Karpas-422 (cell line): ENCODE measurements around the gene IFNL2. TPM values are rescaled to one million over a fixed set of nuclear protein-coding genes. Genes with fewer than 3 reads are reported as not detected.
"Not testable (repeated sequence)": the region's sequence is repeated elsewhere in the genome, so short reads cannot be mapped to it uniquely, and the experiment has no call there.

Experiments
- DNase-seq: peaks from one replicate; pipeline ENCODE4 v3.0.0-alpha.2; 2015
- H2AFZ ChIP-seq: fragments of 200-600 bp; sonication (generic); 2 replicates; pipeline ENCODE4 v1.6.1; 2014; ENCODE audit warnings: antibody characterized with exemption, low read length, mixed read lengths
- H3K27ac ChIP-seq: fragments of 200-600 bp; sonication (generic); 2 replicates; pipeline ENCODE4 v1.5.1; 2014; ENCODE audit warnings: mild to moderate bottlenecking, low read length, moderate library complexity
- H3K27me3 ChIP-seq: fragments of 200-600 bp; sonication (generic); 2 replicates; pipeline ENCODE4 v1.6.1; 2014; ENCODE audit warnings: low read length, mixed read lengths
- H3K36me3 ChIP-seq: fragments of 200-600 bp; sonication (generic); 2 replicates; pipeline ENCODE4 v1.6.1; 2014; ENCODE audit warnings: low read length, mixed read lengths; ENCODE audit not compliant: insufficient read depth
- H3K4me1 ChIP-seq: fragments of 200-600 bp; sonication (generic); 2 replicates; pipeline ENCODE4 v1.6.1; 2014; ENCODE audit warnings: mild to moderate bottlenecking, low read length, mixed read lengths
- H3K4me2 ChIP-seq: fragments of 200-600 bp; sonication (generic); 2 replicates; pipeline ENCODE4 v1.6.1; 2014; ENCODE audit warnings: low read length, low read depth, mild to moderate bottlenecking; ENCODE audit not compliant: poor library complexity, severe bottlenecking
- H3K4me3 ChIP-seq: fragments of 200-600 bp; sonication (generic); 2 replicates; pipeline ENCODE4 v1.5.1; 2014; ENCODE audit warnings: mild to moderate bottlenecking, antibody characterized with exemption, low read length, mixed read lengths
- H3K79me2 ChIP-seq: fragments of 200-600 bp; sonication (generic); 2 replicates; pipeline ENCODE4 v1.6.1; 2014; ENCODE audit warnings: mild to moderate bottlenecking, low read length, mixed read lengths
- H3K9ac ChIP-seq: fragments of 200-600 bp; sonication (generic); 2 replicates; pipeline ENCODE4 v1.6.0; 2014; ENCODE audit warnings: low read length
- H3K9me2 ChIP-seq: fragments of 200-600 bp; sonication (generic), shearing (Covaris generic); replicated peaks from 2 replicates; pipeline ENCODE4 v1.6.0; 2014; ENCODE audit warnings: mild to moderate bottlenecking, low read length, moderate library complexity; ENCODE audit not compliant: insufficient read depth
- H3K9me3 ChIP-seq: fragments of 300-700, 200-600 bp; sonication (generic); 2 replicates; pipeline ENCODE4 v1.6.1; 2014; ENCODE audit warnings: low read length, mixed read lengths
- H4K20me1 ChIP-seq: fragments of 200-600 bp; sonication (generic); 2 replicates; pipeline ENCODE4 v1.6.1; 2014; ENCODE audit warnings: mild to moderate bottlenecking, antibody characterized with exemption, low read length, low read depth; ENCODE audit not compliant: insufficient read depth
- total RNA-seq: library from RNA; depleted of rRNA; stranded (reverse); fragments of >200 nt; shearing (Covaris generic); gene quantifications from 2 replicates; pipeline ENCODE4 v1.2.3, GENCODE V29; 2014; ENCODE audit warnings: low replicate concordance

The IFNL2 gene
- total RNA-seq, 1 experiment from 2014 or later, result not detected

- H3K4me2 ChIP-seq, result no peak overlapping the region
- H3K9ac ChIP-seq, result no peak overlapping the region
- no peaks in the 10 kb centered on the region for H3K9me2 ChIP-seq
- no peak overlapping the region for H3K27ac ChIP-seq
- H3K4me1 ChIP-seq, result no peaks in the 10 kb centered on the region
- DNase-seq, result no peak
- no peaks in the 10 kb centered on the region for H4K20me1 ChIP-seq
- no peaks in the 10 kb centered on the region for H3K9me3 ChIP-seq
- no peaks in the 10 kb centered on the region for H3K36me3 ChIP-seq
- no peak overlapping the region for H2AFZ ChIP-seq
- H3K79me2 ChIP-seq, result no peaks in the 10 kb centered on the region
- no peak overlapping the region for H3K4me3 ChIP-seq
- H3K27me3 ChIP-seq, result no peaks in the 10 kb centered on the region
Measured at GRCh38 chr19:39262496-39262895, 5.7 kb upstream of the IFNL2 start.

- no peaks in the 10 kb centered on the region for H3K9me2 ChIP-seq
- no peaks in the 10 kb centered on the region for H3K79me2 ChIP-seq
- H3K36me3 ChIP-seq, result no peaks in the 10 kb centered on the region
- H4K20me1 ChIP-seq, result no peaks in the 10 kb centered on the region
- no peak overlapping the region for H3K27ac ChIP-seq
- no peaks in the 10 kb centered on the region for H3K9me3 ChIP-seq
- no peak for DNase-seq
- H3K4me2 ChIP-seq, result no peak overlapping the region
- H2AFZ ChIP-seq, result no peak overlapping the region
- H3K4me1 ChIP-seq, result no peaks in the 10 kb centered on the region
- H3K4me3 ChIP-seq, result no peak overlapping the region
- no peak overlapping the region for H3K9ac ChIP-seq
- no peaks in the 10 kb centered on the region for H3K27me3 ChIP-seq
Measured at GRCh38 chr19:39263912-39264305, 4.3 kb upstream of the IFNL2 start.

GRCh38 chr19:39264306-39265290, 3.6 kb upstream of the IFNL2 start:
- Histone ChIP-seq H3K27ac (no peak overlapping the region), H4K20me1 (no peaks in the 10 kb centered on the region), H3K9me2 (no peaks in the 10 kb centered on the region), H3K4me2 (no peak overlapping the region), H3K9ac (no peak overlapping the region), H3K4me1 (no peaks in the 10 kb centered on the region), H3K36me3 (no peaks in the 10 kb centered on the region), H3K79me2 (no peaks in the 10 kb centered on the region), H3K4me3 (no peak overlapping the region), H2AFZ (no peak overlapping the region), H3K27me3 (no peaks in the 10 kb centered on the region), H3K9me3 (no peaks in the 10 kb centered on the region)
- no peak for DNase-seq

- DNase-seq, result no peak
- no peaks in the 10 kb centered on the region for H3K27me3 ChIP-seq
- H3K4me1 ChIP-seq, result no peaks in the 10 kb centered on the region
Measured at GRCh38 chr19:39265321-39265916, 2.8 kb upstream of the IFNL2 start.

DNA sequence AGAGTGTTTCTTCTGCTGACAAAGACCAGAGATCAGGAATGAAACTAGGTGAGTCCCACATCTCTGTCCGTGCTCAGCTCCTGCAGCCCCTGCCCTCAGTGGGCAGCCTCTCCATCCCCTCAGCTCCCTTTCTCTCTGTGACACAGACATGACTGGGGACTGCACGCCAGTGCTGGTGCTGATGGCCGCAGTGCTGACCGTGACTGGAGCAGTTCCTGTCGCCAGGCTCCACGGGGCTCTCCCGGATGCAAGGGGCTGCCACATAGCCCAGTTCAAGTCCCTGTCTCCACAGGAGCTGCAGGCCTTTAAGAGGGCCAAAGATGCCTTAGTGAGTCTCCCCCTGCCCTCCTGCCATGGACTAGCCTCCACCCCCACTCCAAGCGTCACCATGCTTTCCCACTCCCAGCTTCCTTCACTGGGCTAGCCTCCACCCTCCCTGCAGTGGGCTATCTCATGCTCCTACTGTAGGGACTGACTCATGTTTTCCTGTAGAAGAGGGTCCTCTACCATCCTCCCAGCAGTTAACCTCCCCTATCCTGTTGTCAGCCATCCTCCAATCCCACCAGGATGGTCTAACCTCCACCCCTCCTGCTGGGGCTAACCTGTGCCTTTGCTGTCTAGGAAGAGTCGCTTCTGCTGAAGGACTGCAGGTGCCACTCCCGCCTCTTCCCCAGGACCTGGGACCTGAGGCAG, 481 bp downstream of the IFNL2 start:
- not testable (repeated sequence) for H3K9me2 ChIP-seq, H3K27ac ChIP-seq, H3K9me3 ChIP-seq, H3K4me2 ChIP-seq, H3K4me3 ChIP-seq, H3K9ac ChIP-seq, H4K20me1 ChIP-seq, H3K4me1 ChIP-seq, H3K27me3 ChIP-seq, DNase-seq, H3K36me3 ChIP-seq, H3K79me2 ChIP-seq, H2AFZ ChIP-seq

More at GRCh38 chr19:39265321-39265916, 2.8 kb upstream of the IFNL2 start:
- Histone ChIP-seq H3K9me3 (no peaks in the 10 kb centered on the region), H3K4me3 (no peak overlapping the region), H2AFZ (no peak overlapping the region), H3K27ac (no peak overlapping the region), H3K79me2 (no peaks in the 10 kb centered on the region), H4K20me1 (no peaks in the 10 kb centered on the region), H3K9me2 (no peaks in the 10 kb centered on the region), H3K4me2 (no peak overlapping the region), H3K36me3 (no peaks in the 10 kb centered on the region), H3K9ac (no peak overlapping the region)

GRCh38 chr19:39269369-39269768, 1.2 kb downstream of the IFNL2 start:
- H3K4me2 ChIP-seq, H3K27ac ChIP-seq, H3K9me3 ChIP-seq, H3K9me2 ChIP-seq, H4K20me1 ChIP-seq, H3K4me3 ChIP-seq, H3K36me3 ChIP-seq, DNase-seq, H3K9ac ChIP-seq, H3K79me2 ChIP-seq, H3K27me3 ChIP-seq, H3K4me1 ChIP-seq, H2AFZ ChIP-seq: not testable (repeated sequence)

GRCh38 chr19:39270036-39270871, 2.1 kb downstream of the IFNL2 start:
- H2AFZ ChIP-seq, result no peak overlapping the region
- no peaks in the 10 kb centered on the region for H3K4me1 ChIP-seq
- H4K20me1 ChIP-seq, result no peaks in the 10 kb centered on the region
- H3K27me3 ChIP-seq, result no peaks in the 10 kb centered on the region
- no peaks in the 10 kb centered on the region for H3K9me3 ChIP-seq
- DNase-seq, result no peak
- H3K36me3 ChIP-seq, result no peaks in the 10 kb centered on the region
- H3K4me2 ChIP-seq, result no peak overlapping the region
- no peaks in the 10 kb centered on the region for H3K79me2 ChIP-seq
- no peaks in the 10 kb centered on the region for H3K9me2 ChIP-seq
- H3K27ac ChIP-seq, result no peak overlapping the region
- H3K4me3 ChIP-seq, result no peak overlapping the region
- H3K9ac ChIP-seq, result no peak overlapping the region
